Measurements from ENCODE around the gene PTOV1. TPM values are rescaled to one million over a fixed set of nuclear protein-coding genes. Genes with fewer than 3 reads are reported as not detected.
A peak's percentile ranks its signal among the peaks of the same experiment; 100 is the strongest.

PTOV1 gene
- total RNA-seq: 168 to 229 TPM (median 170 TPM) in 3 replicates
- long read RNA-seq, transcript PTOV1-220 (13 exons, 1,587 nt): minor isoform, 24 of 241 reads
- long read RNA-seq, transcript PTOV1-208 (2 exons, 327 nt): minor isoform, 7 of 241 reads
- long read RNA-seq, transcript PTOV1-212 (13 exons, 1,577 nt): major isoform, 152 of 241 reads
- long read RNA-seq, partial matches to known transcripts: 16 of 241 reads
- long read RNA-seq, other reads (novel, unspliced or antisense): 40 of 241 reads

- Mint-ChIP-seq H3K27ac (ENCODE audit: unreplicated experiment) (peak within 1 kb of the TSS; percentile 98), H3K9me3 (ENCODE audit: low read depth) (peaks cover 9% of the 10 kb centered on the region), H3K36me3 (ENCODE audit: low read depth) (peaks cover 8% of the 10 kb centered on the region), H3K27me3 (ENCODE audit: low read depth) (no peaks in the 10 kb centered on the region), H3K4me1 (ENCODE audit: low read depth) (peaks cover 47% of the 10 kb centered on the region), H3K4me3 (ENCODE audit: unreplicated experiment) (peak within 1 kb of the TSS; percentile 81)
- peak; percentile 96 for DNase-seq (ENCODE audit: low spot score)
- no peak for TF ChIP-seq CTCF (IDR thresholded peaks at IDR 0.05)
Observed at GRCh38 chr19:49850487-49851342, at the start of gene PTOV1. Gene PTOV1, plus strand, starts transcription at chr19:49851159.

- no peak overlapping the region for H3K4me3 Mint-ChIP-seq (ENCODE audit: unreplicated experiment)
- peaks cover 8% of the 10 kb centered on the region for H3K4me1 Mint-ChIP-seq (ENCODE audit: low read depth)
- no peak for TF ChIP-seq CTCF (IDR thresholded peaks at IDR 0.05)
- no peak overlapping the region for H3K27ac Mint-ChIP-seq (ENCODE audit: unreplicated experiment)
- H3K36me3 Mint-ChIP-seq (ENCODE audit: low read depth): peaks cover 37% of the 10 kb centered on the region
- no peaks in the 10 kb centered on the region for H3K27me3 Mint-ChIP-seq (ENCODE audit: low read depth)
- no peaks in the 10 kb centered on the region for H3K9me3 Mint-ChIP-seq (ENCODE audit: low read depth)
- DNase-seq (ENCODE audit: low spot score): no peak
Observed at GRCh38 chr19:49801401-49801888, 49.5 kb upstream of the PTOV1 start.

GRCh38 chr19:49801966-49802661 is 48.8 kb upstream of the PTOV1 start:
- peak; percentile 62 for TF ChIP-seq CTCF (IDR thresholded peaks at IDR 0.05)
- no peak for DNase-seq (ENCODE audit: low spot score)
- Mint-ChIP-seq H3K4me3 (ENCODE audit: unreplicated experiment) (no peak overlapping the region), H3K36me3 (ENCODE audit: low read depth) (peaks cover 33% of the 10 kb centered on the region), H3K4me1 (ENCODE audit: low read depth) (peaks cover 8% of the 10 kb centered on the region), H3K27ac (ENCODE audit: unreplicated experiment) (peak overlapping the region; percentile 59), H3K27me3 (ENCODE audit: low read depth) (no peaks in the 10 kb centered on the region), H3K9me3 (ENCODE audit: low read depth) (no peaks in the 10 kb centered on the region)

GRCh38 chr19:49802836-49803528 is 48.0 kb upstream of the PTOV1 start:
- H3K27me3 Mint-ChIP-seq (ENCODE audit: low read depth): no peaks in the 10 kb centered on the region
- H3K4me1 Mint-ChIP-seq (ENCODE audit: low read depth): peaks cover 8% of the 10 kb centered on the region
- TF ChIP-seq CTCF (IDR thresholded peaks at IDR 0.05): no peak
- H3K4me3 Mint-ChIP-seq (ENCODE audit: unreplicated experiment): no peak overlapping the region
- H3K9me3 Mint-ChIP-seq (ENCODE audit: low read depth): no peaks in the 10 kb centered on the region
- peaks cover 32% of the 10 kb centered on the region for H3K36me3 Mint-ChIP-seq (ENCODE audit: low read depth)
- no peak overlapping the region for H3K27ac Mint-ChIP-seq (ENCODE audit: unreplicated experiment)
- DNase-seq (ENCODE audit: low spot score): no peak
